GM12873 (cell line): ENCODE measurements around the gene CAV3.

ENCODE experiments used
- TF ChIP-seq, protein P1 (sequence below): IDR thresholded peaks from 2 replicates; pipeline ENCODE4 v1.5.1; 2012; ENCODE audit warnings: low read depth, mild to moderate bottlenecking, moderate library complexity, low read length, control low read depth; ENCODE audit not compliant: insufficient read depth; ENCODE audit errors: missing control alignments

CAV3 gene

GRCh38 chr3:8790529-8790928, 56.9 kb downstream of the CAV3 start:
- TF ChIP-seq, protein P1, sequence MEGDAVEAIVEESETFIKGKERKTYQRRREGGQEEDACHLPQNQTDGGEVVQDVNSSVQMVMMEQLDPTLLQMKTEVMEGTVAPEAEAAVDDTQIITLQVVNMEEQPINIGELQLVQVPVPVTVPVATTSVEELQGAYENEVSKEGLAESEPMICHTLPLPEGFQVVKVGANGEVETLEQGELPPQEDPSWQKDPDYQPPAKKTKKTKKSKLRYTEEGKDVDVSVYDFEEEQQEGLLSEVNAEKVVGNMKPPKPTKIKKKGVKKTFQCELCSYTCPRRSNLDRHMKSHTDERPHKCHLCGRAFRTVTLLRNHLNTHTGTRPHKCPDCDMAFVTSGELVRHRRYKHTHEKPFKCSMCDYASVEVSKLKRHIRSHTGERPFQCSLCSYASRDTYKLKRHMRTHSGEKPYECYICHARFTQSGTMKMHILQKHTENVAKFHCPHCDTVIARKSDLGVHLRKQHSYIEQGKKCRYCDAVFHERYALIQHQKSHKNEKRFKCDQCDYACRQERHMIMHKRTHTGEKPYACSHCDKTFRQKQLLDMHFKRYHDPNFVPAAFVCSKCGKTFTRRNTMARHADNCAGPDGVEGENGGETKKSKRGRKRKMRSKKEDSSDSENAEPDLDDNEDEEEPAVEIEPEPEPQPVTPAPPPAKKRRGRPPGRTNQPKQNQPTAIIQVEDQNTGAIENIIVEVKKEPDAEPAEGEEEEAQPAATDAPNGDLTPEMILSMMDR: no peak

- TF ChIP-seq, protein P1: no peak
Observed at GRCh38 chr3:8793242-8793641, 59.6 kb downstream of the CAV3 start.

- TF ChIP-seq, protein P1: no peak
Observed at GRCh38 chr3:8794247-8794646, 60.6 kb downstream of the CAV3 start.
